ENCODE data around the gene THRAP3.

THRAP3 gene

DNA sequence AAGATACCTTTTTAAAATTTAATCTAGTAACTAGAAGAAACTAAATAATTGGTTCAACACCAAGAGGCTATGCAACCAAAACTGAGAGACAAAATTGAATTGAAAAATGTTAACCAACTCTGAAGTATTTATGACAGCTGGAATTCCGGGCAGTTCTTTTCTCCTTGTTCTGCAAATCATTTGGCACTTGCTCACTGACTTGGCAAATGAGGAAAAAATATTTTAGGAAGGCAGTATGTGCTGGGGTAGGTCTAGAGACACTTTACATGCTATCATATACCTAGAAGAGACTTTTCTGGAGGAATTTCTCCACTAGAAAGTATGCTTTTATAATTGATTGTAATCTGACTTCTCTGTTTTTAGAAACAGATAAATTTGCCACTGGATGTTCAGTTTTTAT, 59.8 kb downstream of the THRAP3 start:
- Histone ChIP-seq H3K27ac (peak overlapping the region in 1 of 21 experiments; percentile 31), H3K4me3 (no peak overlapping the region)

DNA sequence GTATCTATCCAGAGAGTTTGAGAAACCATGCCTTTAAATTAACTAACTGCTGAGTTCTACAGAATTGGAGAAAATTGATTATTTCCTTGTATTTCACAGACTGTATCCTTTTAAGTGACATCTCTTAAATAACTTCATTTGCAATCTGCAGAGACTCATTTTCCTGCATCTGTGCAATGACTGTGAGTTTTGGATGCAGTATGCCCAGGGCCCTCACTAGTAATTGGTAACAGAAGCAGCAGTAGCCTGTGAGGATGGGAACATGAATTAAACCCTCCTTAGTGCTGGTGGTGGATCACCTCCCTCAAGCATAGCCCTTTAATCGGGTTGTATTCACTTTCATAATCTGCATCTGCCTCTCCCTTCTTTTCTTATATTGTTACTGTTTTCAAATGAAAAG, 60.3 kb downstream of the THRAP3 start:
- H3K4me3 ChIP-seq = no peak overlapping the region
- H3K27ac ChIP-seq = no peak overlapping the region

GRCh38 chr1:36285443-36286101, 61.3 kb downstream of the THRAP3 start:
- H3K4me3 ChIP-seq = no peak overlapping the region
- peak overlapping the region in 1 of 21 experiments; percentile 30 for H3K27ac ChIP-seq

DNA sequence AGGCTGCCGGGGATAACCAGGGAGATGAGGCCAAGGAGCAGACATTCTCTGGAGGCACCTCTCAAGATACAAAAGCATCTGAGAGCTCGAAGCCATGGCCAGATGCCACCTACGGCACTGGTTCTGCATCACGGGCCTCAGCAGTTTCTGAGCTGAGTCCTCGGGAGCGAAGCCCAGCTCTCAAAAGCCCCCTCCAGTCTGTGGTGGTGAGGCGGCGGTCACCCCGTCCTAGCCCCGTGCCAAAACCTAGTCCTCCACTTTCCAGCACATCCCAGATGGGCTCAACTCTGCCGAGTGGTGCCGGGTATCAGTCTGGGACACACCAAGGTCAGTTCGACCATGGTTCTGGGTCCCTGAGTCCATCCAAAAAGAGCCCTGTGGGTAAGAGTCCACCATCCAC, 62.6 kb downstream of the THRAP3 start:
- Histone ChIP-seq H3K27ac (peak overlapping the region in 1 of 21 experiments; percentile 1), H3K4me3 (no peak overlapping the region)

GRCh38 chr1:36287595-36287994, 63.4 kb downstream of the THRAP3 start:
- no peak overlapping the region for H3K4me3 ChIP-seq
- H3K27ac ChIP-seq = no peak overlapping the region

GRCh38 chr1:36295390-36295789, 71.1 kb downstream of the THRAP3 start:
- H3K27ac ChIP-seq = peak overlapping the region in 6 of 21 experiments; percentile 4 to 67 (median 42)

DNA sequence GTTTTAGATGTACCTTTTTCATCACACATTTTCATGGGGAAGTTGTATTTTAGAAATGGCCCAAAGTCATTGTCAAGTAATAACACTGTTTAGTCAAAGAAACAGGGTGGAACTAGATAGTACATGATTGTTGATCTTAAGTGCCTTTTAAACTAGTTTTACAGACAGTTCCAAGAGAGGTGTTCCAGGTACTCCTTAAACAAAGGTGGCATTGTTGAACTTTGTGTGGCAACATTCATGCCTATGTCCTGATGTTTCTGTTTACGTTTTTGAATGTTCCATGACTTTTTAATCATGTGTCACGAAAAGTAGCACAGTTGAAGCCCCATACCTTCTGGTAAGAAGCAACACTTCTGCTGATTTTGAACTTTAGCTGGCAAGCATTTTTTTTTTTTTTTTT, 72.8 kb downstream of the THRAP3 start:
- Histone ChIP-seq H3K4me3 (no peak overlapping the region), H3K27ac (peak overlapping the region in 10 of 21 experiments; percentile 1 to 70 (median 64))

More at GRCh38 chr1:36295390-36295789, 71.1 kb downstream of the THRAP3 start:
- H3K4me3 ChIP-seq = no peak overlapping the region

DNA sequence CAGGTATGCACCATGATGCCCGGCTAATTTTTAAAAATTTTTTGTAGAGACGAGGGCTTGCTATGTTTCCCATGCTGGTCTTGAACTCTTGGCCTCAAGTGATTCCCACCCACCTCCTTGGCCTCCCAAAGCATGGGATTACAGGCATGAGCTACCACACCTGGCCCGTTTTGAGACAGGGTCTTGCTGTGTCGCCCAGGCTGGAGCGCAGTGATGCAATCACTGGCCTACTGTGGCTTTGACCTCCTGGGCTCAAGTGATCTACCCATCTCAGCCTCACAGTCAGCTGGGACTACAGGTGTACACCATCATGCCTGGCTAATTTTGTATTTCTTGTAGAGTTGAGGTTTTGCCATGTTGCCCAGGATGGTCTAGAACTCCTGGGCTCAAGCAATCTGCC, 74.4 kb downstream of the THRAP3 start:
- H3K27ac ChIP-seq = peak overlapping the region in 9 of 21 experiments; percentile 16 to 76 (median 57)
- no peak overlapping the region for H3K4me3 ChIP-seq

DNA sequence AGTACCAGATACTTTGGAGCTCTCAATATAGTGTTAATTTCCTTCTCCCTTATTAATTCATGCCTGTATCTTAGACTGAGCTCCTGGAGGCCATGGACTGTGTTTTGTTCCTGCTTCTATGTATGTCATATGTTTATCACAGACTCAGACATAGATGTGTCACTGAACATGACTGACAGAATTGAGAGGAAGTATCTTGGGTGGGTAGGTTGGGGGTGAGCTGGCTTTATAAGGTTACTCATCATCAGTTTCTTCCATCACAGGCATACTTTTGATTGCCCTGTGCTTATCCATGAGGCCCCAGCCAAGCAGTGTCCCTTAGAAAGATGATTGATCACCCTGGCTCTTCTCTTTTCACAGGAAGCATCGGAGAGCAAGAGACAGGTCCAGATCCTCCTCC, 76.3 kb downstream of the THRAP3 start:
- Histone ChIP-seq H3K27ac (peak overlapping the region in 19 of 21 experiments; percentile 3 to 85 (median 74)), H3K4me3 (no peak overlapping the region)

DNA sequence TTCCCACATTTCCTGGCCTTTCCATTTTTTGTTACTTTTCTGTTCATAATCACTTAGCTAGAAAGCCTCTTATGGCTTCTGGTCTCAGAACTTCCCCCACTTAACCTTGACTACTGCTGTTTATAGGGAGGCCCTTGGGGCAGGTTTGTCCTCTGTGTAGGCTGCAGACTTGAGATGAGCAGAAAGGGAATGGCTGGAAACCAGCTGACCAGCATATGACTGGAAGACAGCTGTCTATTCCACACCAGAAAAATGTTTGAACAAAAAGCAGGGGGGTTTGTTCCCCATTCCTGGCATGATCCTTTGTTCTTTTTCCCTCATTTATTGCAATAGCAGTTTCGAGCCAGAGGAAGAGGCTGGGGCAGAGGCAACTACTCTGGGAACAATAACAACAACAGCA, 77.0 kb downstream of the THRAP3 start:
- Histone ChIP-seq H3K4me3 (no peak overlapping the region), H3K27ac (peak overlapping the region in 18 of 21 experiments; percentile 23 to 85 (median 74))

DNA sequence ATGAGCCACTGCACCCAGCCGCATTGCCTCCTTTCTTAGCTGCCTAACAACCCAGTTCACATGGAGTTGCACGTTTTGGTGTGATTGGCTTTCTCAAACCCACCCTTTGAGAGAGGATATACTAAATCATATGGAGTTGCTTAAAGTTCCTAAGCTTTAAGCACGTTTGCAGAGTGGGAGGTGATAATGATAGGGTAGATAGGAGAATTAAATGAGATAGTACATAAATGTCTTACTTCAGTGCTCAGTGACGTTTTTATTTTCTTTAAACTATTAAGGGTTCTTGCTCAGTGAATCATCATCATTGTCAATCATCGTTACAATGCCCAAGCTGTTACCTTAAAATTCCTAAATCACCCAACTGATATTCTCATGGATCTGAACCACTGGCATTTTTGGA, 79.0 kb downstream of the THRAP3 start:
- no peak overlapping the region for H3K27ac ChIP-seq
- H3K4me3 ChIP-seq = no peak overlapping the region

- Histone ChIP-seq H3K4me3 (no peak overlapping the region), H3K27ac (peak overlapping the region in 4 of 21 experiments; percentile 11 to 47 (median 38))
Observed at GRCh38 chr1:36303650-36304360, 79.6 kb downstream of the THRAP3 start.

DNA sequence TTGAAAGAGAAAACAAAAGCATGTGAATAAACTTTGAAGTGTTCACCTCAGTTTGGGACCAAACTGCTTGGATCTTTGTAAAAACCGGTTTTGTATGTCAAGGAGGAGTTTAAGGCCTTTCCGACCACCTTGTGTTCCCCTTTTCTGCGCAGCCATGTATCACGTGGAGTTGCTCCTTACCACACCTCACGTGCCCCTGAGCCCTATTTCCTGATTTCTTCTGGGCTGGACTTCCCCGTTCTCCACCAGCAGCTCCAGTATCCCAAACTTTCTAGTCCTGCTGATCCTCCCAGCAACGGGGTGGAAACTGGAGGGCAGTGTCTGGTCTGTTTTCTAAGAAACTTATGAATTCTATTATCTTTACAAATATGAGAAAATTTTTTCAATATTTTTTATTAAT, 80.3 kb downstream of the THRAP3 start:
- Histone ChIP-seq H3K27ac (peak overlapping the region in 6 of 21 experiments; percentile 26 to 91 (median 70)), H3K4me3 (no peak overlapping the region)

GRCh38 chr1:36304970-36305914, 81.0 kb downstream of the THRAP3 start:
- H3K4me3 ChIP-seq = peak overlapping the region in 2 of 7 experiments; percentile 71
- H3K27ac ChIP-seq = peak overlapping the region in 19 of 21 experiments; percentile 71 to 96 (median 90)

GRCh38 chr1:36305915-36306209, 81.6 kb downstream of the THRAP3 start:
- H3K27ac ChIP-seq = peak overlapping the region in 20 of 21 experiments; percentile 71 to 96 (median 90)

DNA sequence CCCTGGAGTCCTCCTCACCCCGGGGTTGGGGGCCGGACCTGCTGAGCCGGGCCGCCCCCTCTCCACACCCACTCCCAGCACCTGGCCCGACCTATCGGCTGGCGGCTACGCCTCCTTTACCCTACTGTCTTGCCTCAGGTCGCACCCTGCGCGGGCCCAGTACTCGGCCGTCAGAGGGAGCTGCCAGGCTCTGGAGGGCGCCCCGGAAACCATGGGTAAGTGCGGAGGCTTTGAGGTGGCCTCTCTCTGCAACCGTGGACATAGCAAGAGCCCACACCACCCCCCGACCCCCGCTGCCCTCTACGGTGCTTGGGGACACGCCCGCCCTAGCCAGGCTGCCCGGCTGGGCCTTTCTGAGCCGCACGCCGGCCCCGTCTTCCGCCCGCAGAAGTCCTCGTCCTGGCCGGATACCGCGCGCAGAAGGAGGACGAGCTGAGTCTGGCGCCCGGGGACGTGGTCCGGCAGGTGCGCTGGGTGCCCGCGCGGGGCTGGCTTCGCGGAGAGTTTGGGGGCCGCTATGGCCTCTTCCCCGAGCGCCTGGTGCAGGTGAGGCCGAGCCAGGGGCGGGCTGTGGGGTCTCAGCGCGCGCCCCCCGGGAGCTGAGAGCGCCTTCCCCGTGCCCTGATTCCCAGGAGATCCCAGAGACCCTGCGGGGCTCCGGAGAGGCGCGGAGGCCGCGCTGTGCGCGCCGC, 82.1 kb downstream of the THRAP3 start, which contains the start of gene SH3D21:
SH3D21 (plus strand) TSS at position 159 of the 692 bp plus-strand sequence; CDS start at position 212, 53 bp downstream.
- Histone ChIP-seq H3K27ac (peak within 1 kb of the TSS; percentile 71 to 96 (median 89)), H3K4me3 (peak within 1 kb of the TSS; percentile 60 to 73 (median 71))

More at GRCh38 chr1:36305915-36306209, 81.6 kb downstream of the THRAP3 start:
- peak overlapping the region in 6 of 7 experiments; percentile 60 to 73 (median 70) for H3K4me3 ChIP-seq

DNA sequence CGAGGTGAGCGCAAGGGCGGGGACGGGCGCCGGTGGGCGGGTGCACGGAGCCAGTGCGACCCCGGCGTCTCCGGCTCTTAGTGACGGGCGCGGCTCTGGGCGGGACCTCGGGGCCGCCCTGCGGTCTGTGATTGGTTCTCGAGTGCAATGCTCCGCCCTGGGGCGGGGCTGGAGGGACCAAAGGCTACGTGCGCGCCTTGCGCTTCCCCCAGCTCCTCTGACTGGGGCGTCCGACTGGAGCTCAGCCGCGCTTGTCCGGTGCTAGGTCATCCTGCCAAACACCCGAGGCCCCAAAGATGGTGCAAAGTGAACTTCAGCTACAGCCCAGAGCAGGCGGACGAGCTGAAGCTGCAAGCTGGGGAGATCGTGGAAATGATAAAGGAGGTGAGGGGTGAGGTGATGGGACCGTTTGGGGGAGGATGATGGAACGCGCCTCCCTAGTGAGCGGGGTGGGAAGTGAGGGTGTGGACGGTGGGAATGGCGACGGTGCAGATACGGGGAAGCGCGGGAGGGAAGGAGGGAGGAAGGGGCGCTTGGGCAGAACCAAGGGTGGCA, 82.7 kb downstream of the THRAP3 start:
- H3K27ac ChIP-seq = peak overlapping the region in 20 of 21 experiments; percentile 71 to 96 (median 90)

GRCh38 chr1:36307601-36308330, 83.5 kb downstream of the THRAP3 start:
- Histone ChIP-seq H3K27ac (peak overlapping the region in 8 of 21 experiments; percentile 84 to 96 (median 90)), H3K4me3 (peak overlapping the region; percentile 60 to 73 (median 71))

More for the DNA sequence above, 82.7 kb downstream of the THRAP3 start:
- H3K4me3 ChIP-seq = peak overlapping the region; percentile 60 to 73 (median 71)

All from skin epidermis (tissue), 12 donors.